ENCODE data around the gene GRAMD2A. TPM values are rescaled to one million over a fixed set of nuclear protein-coding genes. Genes with fewer than 3 reads are reported as not detected.

GRAMD2A gene
- total and polyA plus RNA-seq, 4 donors = 4.0 to 25.2 (median 10.7) TPM

DNA sequence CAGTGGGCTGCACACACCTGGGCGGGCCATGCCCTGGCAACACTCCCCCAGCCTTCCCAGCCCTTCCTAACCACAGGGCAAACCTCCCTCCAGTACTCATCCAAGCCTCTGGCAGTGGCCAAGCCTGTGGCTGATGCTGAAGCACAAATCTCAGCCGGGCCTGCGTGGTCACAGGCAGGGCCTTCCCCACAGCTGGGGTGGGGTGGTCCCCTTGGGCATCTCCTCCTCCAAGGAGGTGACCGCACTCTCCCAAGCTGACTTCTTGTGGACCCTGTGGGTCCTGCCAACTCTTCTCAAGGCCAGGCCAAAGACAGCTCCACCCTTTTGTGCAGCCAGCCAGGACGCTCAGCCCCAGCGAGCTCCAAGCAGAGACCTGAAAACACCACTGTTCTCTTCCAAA, 21.4 kb downstream of the GRAMD2A start:
- WGBS, 2 donors = 87 to 90% methylated on average over 6 of the region's 6 CpGs
- Histone ChIP-seq H3K27me3 (ENCODE audit: control insufficient read depth in 3 of 3, insufficient read depth in 3 of 3, low read length in 2 of 3) (no peaks in the 10 kb centered on the region), H3K36me3 (ENCODE audit: control insufficient read depth in 4 of 4, insufficient read depth in 4 of 4, low read length in 4 of 4) (no peaks in the 10 kb centered on the region), H3K4me3 (no peak overlapping the region), H3K9me3 (ENCODE audit: control insufficient read depth in 4 of 4, insufficient read depth in 3 of 4, low read length in 3 of 4) (no peaks in the 10 kb centered on the region), H3K27ac (ENCODE audit: low read depth in 1 of 2, low read length in 1 of 2) (no peak overlapping the region), H3K9ac (ENCODE audit: insufficient read depth in 1 of 2, low read length in 2 of 2) (no peak overlapping the region), H3K4me1 (ENCODE audit: control insufficient read depth in 5 of 5, insufficient read depth in 5 of 5, low read length in 5 of 5) (peaks cover 0 to 8% (median 0%) of the 10 kb centered on the region in 5 donors)
- ATAC-seq (ENCODE audit: insufficient read depth, low FRiP score) (no peak), DNase-seq (no peak)
- TF ChIP-seq, protein P1, sequence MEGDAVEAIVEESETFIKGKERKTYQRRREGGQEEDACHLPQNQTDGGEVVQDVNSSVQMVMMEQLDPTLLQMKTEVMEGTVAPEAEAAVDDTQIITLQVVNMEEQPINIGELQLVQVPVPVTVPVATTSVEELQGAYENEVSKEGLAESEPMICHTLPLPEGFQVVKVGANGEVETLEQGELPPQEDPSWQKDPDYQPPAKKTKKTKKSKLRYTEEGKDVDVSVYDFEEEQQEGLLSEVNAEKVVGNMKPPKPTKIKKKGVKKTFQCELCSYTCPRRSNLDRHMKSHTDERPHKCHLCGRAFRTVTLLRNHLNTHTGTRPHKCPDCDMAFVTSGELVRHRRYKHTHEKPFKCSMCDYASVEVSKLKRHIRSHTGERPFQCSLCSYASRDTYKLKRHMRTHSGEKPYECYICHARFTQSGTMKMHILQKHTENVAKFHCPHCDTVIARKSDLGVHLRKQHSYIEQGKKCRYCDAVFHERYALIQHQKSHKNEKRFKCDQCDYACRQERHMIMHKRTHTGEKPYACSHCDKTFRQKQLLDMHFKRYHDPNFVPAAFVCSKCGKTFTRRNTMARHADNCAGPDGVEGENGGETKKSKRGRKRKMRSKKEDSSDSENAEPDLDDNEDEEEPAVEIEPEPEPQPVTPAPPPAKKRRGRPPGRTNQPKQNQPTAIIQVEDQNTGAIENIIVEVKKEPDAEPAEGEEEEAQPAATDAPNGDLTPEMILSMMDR (IDR thresholded peaks at IDR 0.05; ENCODE audit: control extremely low read depth, extremely low read depth) = no peak

DNA sequence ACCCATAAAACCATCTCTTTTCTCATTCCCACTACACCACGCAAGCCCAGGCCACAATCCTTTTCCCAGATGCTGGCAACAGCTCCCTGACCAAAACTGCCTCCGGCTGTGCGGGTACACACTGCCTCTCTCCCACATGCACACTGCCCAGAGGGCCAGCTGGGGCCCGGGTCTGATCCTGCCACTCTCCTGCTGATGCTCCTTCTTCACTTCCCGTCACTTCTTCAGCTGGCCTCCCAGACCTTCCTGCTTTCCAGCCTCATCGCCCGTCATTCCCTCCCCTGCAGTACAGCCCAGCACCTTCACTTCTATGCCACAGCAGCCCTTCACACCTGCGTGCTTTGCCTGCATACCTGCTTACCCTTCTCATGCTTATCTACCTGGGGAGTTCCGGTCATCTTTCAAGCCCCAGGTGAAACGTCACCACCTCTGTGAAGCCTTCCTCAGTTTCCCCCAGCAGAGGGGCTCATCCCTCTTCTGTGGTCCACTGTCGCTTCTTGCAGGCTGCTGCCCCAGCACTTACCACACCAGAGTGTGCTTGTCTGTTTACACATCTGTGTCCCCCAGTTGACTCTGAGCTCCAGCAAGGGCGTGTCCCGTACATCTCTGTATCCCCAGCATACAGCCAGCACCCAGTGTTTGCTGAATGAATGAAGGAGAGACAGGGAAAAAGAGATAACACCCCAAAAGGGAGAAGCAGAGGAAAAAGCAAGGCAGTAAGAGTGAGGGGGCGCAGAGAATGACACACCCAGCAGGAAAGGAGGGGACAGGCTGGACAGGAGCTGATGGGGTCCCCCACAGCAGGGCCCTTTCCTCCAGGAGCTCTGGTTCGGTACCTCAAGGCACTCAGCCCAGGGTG, 22.2 kb downstream of the GRAMD2A start:
- H3K36me3 ChIP-seq (ENCODE audit: control insufficient read depth in 4 of 4, insufficient read depth in 4 of 4, low read length in 4 of 4) = no peaks in the 10 kb centered on the region
- DNase-seq = no peak
- peaks cover 0 to 8% (median 0%) of the 10 kb centered on the region in 5 donors for H3K4me1 ChIP-seq (ENCODE audit: control insufficient read depth in 5 of 5, insufficient read depth in 5 of 5, low read length in 5 of 5)
- no peaks in the 10 kb centered on the region for H3K9me3 ChIP-seq (ENCODE audit: control insufficient read depth in 4 of 4, insufficient read depth in 3 of 4, low read length in 3 of 4)
- TF ChIP-seq, protein P1 (IDR thresholded peaks at IDR 0.05; ENCODE audit: control extremely low read depth, extremely low read depth) = no peak
- H3K27me3 ChIP-seq (ENCODE audit: control insufficient read depth in 3 of 3, insufficient read depth in 3 of 3, low read length in 2 of 3) = no peaks in the 10 kb centered on the region
- H3K4me3 ChIP-seq = no peak overlapping the region
- no peak for ATAC-seq (ENCODE audit: insufficient read depth, low FRiP score)
- no peak overlapping the region for H3K27ac ChIP-seq (ENCODE audit: low read depth in 1 of 2, low read length in 1 of 2)
- H3K9ac ChIP-seq (ENCODE audit: insufficient read depth in 1 of 2, low read length in 2 of 2) = no peak overlapping the region
- WGBS, 2 donors = 90 to 91% methylated on average over 15 of the region's 15 CpGs

DNA sequence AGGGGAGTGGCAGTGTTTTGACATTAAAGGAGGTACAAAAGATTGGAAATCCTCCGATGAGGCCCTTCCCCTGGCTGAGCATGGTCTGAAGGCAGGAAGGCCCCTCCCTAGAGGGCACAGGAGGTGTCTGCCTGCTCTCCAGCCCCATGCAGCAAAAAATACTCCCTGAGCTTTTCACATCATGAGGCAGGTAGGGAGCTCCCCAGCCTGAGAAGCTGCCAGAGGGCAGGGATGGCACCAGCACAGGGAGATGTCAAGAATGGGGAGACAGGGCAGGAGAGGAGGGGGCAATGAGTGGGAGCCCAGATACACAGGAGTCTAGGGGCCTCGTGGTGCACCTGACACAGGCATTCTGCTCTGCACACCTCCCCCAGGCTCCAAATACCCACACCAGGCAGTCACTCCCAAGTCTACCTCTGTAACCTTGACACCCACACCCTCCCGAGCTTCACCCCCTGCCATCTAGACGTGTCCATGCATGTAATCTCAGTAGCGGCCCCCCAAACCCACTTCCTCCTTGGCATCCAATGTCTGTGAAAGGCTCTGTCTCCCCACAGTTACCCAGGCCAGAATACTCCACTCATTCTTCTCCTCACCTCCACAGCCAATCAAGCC, 22.9 kb downstream of the GRAMD2A start:
- no peak overlapping the region for H3K4me3 ChIP-seq

More for the DNA sequence above, 22.9 kb downstream of the GRAMD2A start:
- Histone ChIP-seq H3K36me3 (ENCODE audit: control insufficient read depth in 4 of 4, insufficient read depth in 4 of 4, low read length in 4 of 4) (no peaks in the 10 kb centered on the region), H3K9me3 (ENCODE audit: control insufficient read depth in 4 of 4, insufficient read depth in 3 of 4, low read length in 3 of 4) (no peaks in the 10 kb centered on the region), H3K9ac (ENCODE audit: insufficient read depth in 1 of 2, low read length in 2 of 2) (no peak overlapping the region), H3K27ac (ENCODE audit: low read depth in 1 of 2, low read length in 1 of 2) (no peak overlapping the region), H3K4me1 (ENCODE audit: control insufficient read depth in 5 of 5, insufficient read depth in 5 of 5, low read length in 5 of 5) (peaks cover 0 to 6% (median under 1%) of the 10 kb centered on the region in 5 donors), H3K27me3 (ENCODE audit: control insufficient read depth in 3 of 3, insufficient read depth in 3 of 3, low read length in 2 of 3) (no peaks in the 10 kb centered on the region)
- no peak for DNase-seq
- TF ChIP-seq, protein P1 (IDR thresholded peaks at IDR 0.05; ENCODE audit: control extremely low read depth, extremely low read depth) = no peak
- WGBS, 2 donors = 50 to 68% methylated on average over 5 of the region's 5 CpGs
- no peak for ATAC-seq (ENCODE audit: insufficient read depth, low FRiP score)

All from lung (tissue), 12 donors.